Naive thymus-derived CD4-positive, alpha-beta T cell (primary cell): ENCODE measurements around the gene TOR1AIP1. TPM values are rescaled to one million over a fixed set of nuclear protein-coding genes. Genes with fewer than 3 reads are reported as not detected.

ENCODE experiments used
- ATAC-seq: fragments of 150-1000 bp; cut with Tn5 transposase; 2 replicates; pipeline ENCODE4 v1.10.0; 2021; ENCODE audit warnings: mild to moderate bottlenecking, moderate library complexity
- CTCF ChIA-PET: fragments of 350-600 bp; sonication (Branson Sonifier 250); formaldehyde crosslinking; loops from one replicate; lab custom pipeline; 2021; ENCODE audit warnings: antibody characterized with exemption; lab: Charles Lee
- POLR2A ChIA-PET: fragments of 350-600 bp; sonication (Branson Sonifier 250); formaldehyde crosslinking; loops from one replicate; lab custom pipeline; 2021; ENCODE audit warnings: antibody characterized with exemption, inconsistent platforms; lab: Charles Lee
- DNase-seq, 9 donors: peaks; one replicate each; pipeline versions ENCODE4 v3.0.0 to v3.0.0-alpha.2; 2020 to 2022; ENCODE audit warnings: mixed read lengths in 1 of 9
- H3K27ac ChIP-seq: one replicate; pipeline ENCODE4 v1.7.0; 2013; ENCODE audit warnings: mild to moderate bottlenecking, low read depth, low read length, moderate library complexity
- H3K27me3 ChIP-seq, 2 donors: one replicate each; pipeline ENCODE4 v1.7.0; 2013; ENCODE audit warnings: low read length in 2 of 2, mild to moderate bottlenecking in 2 of 2, moderate library complexity in 2 of 2; ENCODE audit not compliant: control insufficient read depth in 2 of 2, insufficient read depth in 2 of 2
- H3K36me3 ChIP-seq, 3 experiments: 1 replicate in 2 of 3; 2 replicates in 1 of 3; pipeline ENCODE4 v1.7.0; 2013; ENCODE audit warnings: low read length in 3 of 3, mild to moderate bottlenecking in 3 of 3, moderate library complexity in 1 of 3; ENCODE audit not compliant: insufficient read depth in 3 of 3, control insufficient read depth in 2 of 3
- H3K4me1 ChIP-seq, 2 donors: one replicate each; pipeline ENCODE4 v1.7.0; 2013; ENCODE audit warnings: low read length in 2 of 2, mild to moderate bottlenecking in 2 of 2, moderate library complexity in 1 of 2; ENCODE audit not compliant: control insufficient read depth in 2 of 2, insufficient read depth in 2 of 2
- H3K4me3 ChIP-seq: 2 replicates; pipeline ENCODE4 v1.7.0; 2013; ENCODE audit warnings: mild to moderate bottlenecking, low read length
- H3K9me3 ChIP-seq, 3 experiments: 1 replicate in 2 of 3; 2 replicates in 1 of 3; pipeline ENCODE4 v1.7.0; 2013; ENCODE audit warnings: low read length in 3 of 3; ENCODE audit not compliant: control insufficient read depth in 2 of 3
- H3K27ac Mint-ChIP-seq, 9 donors: one replicate each; pipeline ENCODE4 v1.8.0; 2020 to 2022; ENCODE audit warnings: mixed read lengths in 9 of 9, mild to moderate bottlenecking in 8 of 9, moderate library complexity in 5 of 9, inconsistent platforms in 2 of 9
- H3K27me3 Mint-ChIP-seq, 5 donors: one replicate each; pipeline ENCODE4 v1.8.0; 2021 to 2022; ENCODE audit warnings: mixed read lengths in 5 of 5, mild to moderate bottlenecking in 1 of 5
- H3K36me3 Mint-ChIP-seq, 5 donors: one replicate each; pipeline ENCODE4 v1.8.0; 2020 to 2022; ENCODE audit warnings: mixed read lengths in 5 of 5, mild to moderate bottlenecking in 3 of 5, inconsistent platforms in 1 of 5
- H3K4me1 Mint-ChIP-seq, 7 donors: one replicate each; pipeline ENCODE4 v1.8.0; 2020 to 2022; ENCODE audit warnings: mixed read lengths in 7 of 7, mild to moderate bottlenecking in 3 of 7, inconsistent platforms in 1 of 7
- H3K4me3 Mint-ChIP-seq, 10 donors: one replicate each; pipeline ENCODE4 v1.8.0; 2020 to 2022; ENCODE audit warnings: mild to moderate bottlenecking in 10 of 10, mixed read lengths in 10 of 10, moderate library complexity in 6 of 10, inconsistent platforms in 2 of 10
- H3K9me3 Mint-ChIP-seq, 11 donors: one replicate each; pipeline ENCODE4 v1.8.0; 2020 to 2022; ENCODE audit warnings: mixed read lengths in 11 of 11, mild to moderate bottlenecking in 4 of 11, inconsistent platforms in 1 of 11, moderate library complexity in 1 of 11
- intact Hi-C, 2 donors: fragments of 100-400 bp; cut with micrococcal nuclease; formaldehyde crosslinking; loops; one replicate each; pipeline ENCODE4 v1.15.1; 2023
- polyA plus RNA-seq, 2 donors: library from polyadenylated mRNA; unstranded; fragments of 300-500 nt; fragmentation: Illumina TruSeq; gene quantifications; one replicate each; pipeline ENCODE4 v1.2.3, GENCODE V29; 2021
- total RNA-seq, 6 experiments: library from RNA in 5 of 6; stranded (reverse) in 5 of 6; gene quantifications; 1 replicate in 5 of 6; 2 replicates in 1 of 6; pipeline ENCODE4 v1.2.3 and lab custom pipeline; 2021 to 2026

TOR1AIP1 gene
- total and polyA plus RNA-seq, 7 experiments from 2014 or later = 47.4 to 88.6 (median 59.5) TPM

- Histone ChIP-seq H3K9me3 (no peaks in the 10 kb centered on the region), H3K27me3 (no peaks in the 10 kb centered on the region), H3K4me3 (no peak overlapping the region), H3K4me1 (peaks cover 16 to 26% of the 10 kb centered on the region in 2 donors), H3K36me3 (peaks cover 0 to 17% (median 10%) of the 10 kb centered on the region in 3 experiments), H3K27ac (no peak overlapping the region)
- peak overlapping the region in 1 of 9 donors; percentile 3 for H3K27ac Mint-ChIP-seq
- no peak for ATAC-seq
- H3K9me3 Mint-ChIP-seq = no peaks in the 10 kb centered on the region
- peaks cover 25 to 79% (median 71%) of the 10 kb centered on the region in 7 donors for H3K4me1 Mint-ChIP-seq
- intact Hi-C loops = no loop called here
- no peaks in the 10 kb centered on the region for H3K27me3 Mint-ChIP-seq
- DNase-seq = no peak
- CTCF ChIA-PET = interaction anchor here (0.6 to 1.1 kb wide), 3 partner anchors 61 to 777 kb away, joined by 3 to 6 read pairs (median 4); no protein-coding TSS in a partner anchor
- H3K4me3 Mint-ChIP-seq = peak overlapping the region in 3 of 10 donors; percentile 16 to 95 (median 93)
- POLR2A ChIA-PET = interaction anchor here (0.5 to 1.3 kb wide), 2 partner anchors 9 to 31 kb away, joined by 3 to 5 read pairs; no protein-coding TSS in a partner anchor
- H3K36me3 Mint-ChIP-seq = peaks cover 0 to 14% (median 11%) of the 10 kb centered on the region in 5 donors
Observed at GRCh38 chr1:179875596-179876299, 6.3 kb upstream of the TOR1AIP1 start.

DNA sequence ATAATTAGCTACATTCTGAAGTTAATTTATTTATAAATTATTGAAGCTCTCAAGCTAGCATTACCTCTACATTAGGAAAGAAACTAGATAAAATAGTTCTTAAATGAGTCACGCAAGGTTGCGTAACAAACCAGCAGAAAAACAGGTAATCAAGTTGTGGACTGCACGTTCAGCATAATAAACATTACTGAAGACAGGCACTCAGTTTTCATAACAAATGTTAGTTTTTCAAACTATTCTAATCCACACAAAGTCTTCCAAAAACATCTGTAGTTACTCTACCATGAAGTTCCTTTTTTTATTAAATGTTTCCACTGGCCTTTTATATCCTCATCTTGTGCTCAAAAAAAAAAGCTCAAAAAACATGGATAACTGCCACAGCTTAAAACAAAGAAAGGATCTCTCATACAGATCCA is 5.8 kb upstream of the TOR1AIP1 start:
- peaks cover 26 to 79% (median 70%) of the 10 kb centered on the region in 7 donors for H3K4me1 Mint-ChIP-seq
- H3K27ac ChIP-seq = peak overlapping the region; percentile 77
- CTCF ChIA-PET = interaction anchor here (0.6 to 1.1 kb wide), 3 partner anchors 61 to 776 kb away, joined by 3 to 6 read pairs (median 4); no protein-coding TSS in a partner anchor

DNA sequence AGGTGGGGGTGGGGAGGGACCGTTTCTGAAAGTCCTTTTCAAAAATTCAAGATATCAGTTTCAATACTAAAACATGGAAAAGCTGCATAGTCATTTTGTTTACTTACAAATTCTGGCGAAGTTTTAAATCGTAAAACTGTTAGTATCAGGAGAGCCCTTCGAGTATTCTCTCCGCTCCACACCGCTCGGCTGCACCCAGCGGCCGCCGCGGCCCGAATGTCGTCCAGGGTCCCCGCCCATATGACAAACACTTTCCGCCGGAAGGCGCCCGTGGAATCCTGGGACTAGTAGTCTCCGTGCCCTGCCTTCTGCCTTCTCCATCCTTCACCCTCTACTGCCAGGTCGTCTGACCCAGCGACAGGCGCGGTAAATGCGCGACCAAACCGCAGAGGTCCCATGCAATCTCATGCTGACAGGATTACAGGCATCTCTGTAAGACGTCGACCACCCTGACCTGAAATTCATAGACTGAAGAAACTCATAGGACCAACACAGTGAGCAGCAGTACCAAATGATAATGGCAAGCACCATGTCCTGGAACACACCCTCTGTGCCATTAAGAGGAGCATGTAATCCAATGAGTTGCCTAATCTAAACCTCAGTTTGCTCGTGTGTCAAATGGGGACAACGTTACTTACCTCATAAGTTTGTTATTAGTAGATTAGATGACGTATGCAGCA is 4.4 kb upstream of the TOR1AIP1 start, which contains the start of gene TOR1AIP2:
TOR1AIP2 (minus strand) TSS at position 218 of the 680 bp plus-strand sequence. CDS start 25,138 bp downstream, outside the sequence.
- Histone ChIP-seq H3K27ac (peak within 1 kb of the TSS; percentile 77), H3K9me3 (no peaks in the 10 kb centered on the region), H3K27me3 (no peaks in the 10 kb centered on the region), H3K4me1 (peaks cover 20 to 33% of the 10 kb centered on the region in 2 donors), H3K36me3 (peaks cover 0 to 15% (median 11%) of the 10 kb centered on the region in 3 experiments), H3K4me3 (peak within 1 kb of the TSS; percentile 86)
- POLR2A ChIA-PET = interaction anchor here (0.7 to 7.1 kb wide), 11 partner anchors 9 to 185 kb away, joined by 3 to 85 read pairs (median 4); partner anchors contain the start of gene CEP350
- Mint-ChIP-seq H3K36me3 (peaks cover 2 to 14% (median 9%) of the 10 kb centered on the region in 5 donors), H3K4me3 (peak within 1 kb of the TSS; percentile 87 to 96 (median 95)), H3K4me1 (peaks cover 25 to 75% (median 64%) of the 10 kb centered on the region in 7 donors), H3K9me3 (peaks cover 0 to 2% (median 0%) of the 10 kb centered on the region in 11 donors), H3K27me3 (no peaks in the 10 kb centered on the region), H3K27ac (peak within 1 kb of the TSS; percentile 84 to 98 (median 94))
- CTCF ChIA-PET = interaction anchor here (0.7 to 1.0 kb wide), 2 partner anchors 63 to 353 kb away, joined by 3 to 6 read pairs; no protein-coding TSS in a partner anchor
- DNase-seq (peak; percentile 66 to 87 (median 77)), ATAC-seq (peak; percentile 63)
- intact Hi-C loops = loop anchor here (1.0 kb wide), 5 partner anchors 8 to 851 kb away; partner anchors contain the start of genes CEP350 (in 2 of the 2) and ACBD6 (in 1 of the 2)

More for the DNA sequence above, 5.8 kb upstream of the TOR1AIP1 start:
- Mint-ChIP-seq H3K27me3 (no peaks in the 10 kb centered on the region), H3K27ac (peak overlapping the region in 7 of 9 donors; percentile 38 to 94 (median 66)), H3K36me3 (peaks cover 0 to 14% (median 11%) of the 10 kb centered on the region in 5 donors), H3K4me3 (peak overlapping the region; percentile 68 to 96 (median 90)), H3K9me3 (no peaks in the 10 kb centered on the region)
- H3K4me1 ChIP-seq = peaks cover 18 to 28% of the 10 kb centered on the region in 2 donors
- H3K4me3 ChIP-seq = peak overlapping the region; percentile 86
- intact Hi-C loops = no loop called here
- ATAC-seq (no peak), DNase-seq (no peak)
- POLR2A ChIA-PET = interaction anchor here (1.3 to 1.8 kb wide), 2 partner anchors 9 to 43 kb away, joined by 5 to 8 read pairs; no protein-coding TSS in a partner anchor
- peaks cover 0 to 17% (median 10%) of the 10 kb centered on the region in 3 experiments for H3K36me3 ChIP-seq
- H3K27me3 ChIP-seq = no peaks in the 10 kb centered on the region
- no peaks in the 10 kb centered on the region for H3K9me3 ChIP-seq

GRCh38 chr1:179879797-179880196 is 2.3 kb upstream of the TOR1AIP1 start:
- H3K36me3 Mint-ChIP-seq = peaks cover 0 to 15% (median 9%) of the 10 kb centered on the region in 5 donors
- H3K27me3 Mint-ChIP-seq = no peaks in the 10 kb centered on the region
- intact Hi-C loops = loop anchor here (5.0 to 10.0 kb wide), 4 partner anchors 145 to 1228 kb away; partner anchors contain the start of genes TOR3A (in 1 of the 2) and XPR1 (in 1 of the 2)
- DNase-seq (no peak), ATAC-seq (no peak)
- no peak overlapping the region for H3K27ac ChIP-seq
- no peak overlapping the region for H3K4me3 ChIP-seq
- peaks cover 28 to 41% of the 10 kb centered on the region in 2 donors for H3K4me1 ChIP-seq
- no peaks in the 10 kb centered on the region for H3K9me3 ChIP-seq
- ChIA-PET CTCF (interaction anchor here (1.0 to 1.3 kb wide), 5 partner anchors 9 to 173 kb away, joined by 3 to 4 read pairs (median 3); partner anchors contain the start of gene CEP350), POLR2A (interaction anchor here (0.6 to 7.1 kb wide), 8 partner anchors 12 to 1208 kb away, joined by 3 to 85 read pairs (median 3); partner anchors contain the start of genes CEP350 and QSOX1)
- no peaks in the 10 kb centered on the region for H3K27me3 ChIP-seq
- H3K9me3 Mint-ChIP-seq = peaks cover 0 to 2% (median 0%) of the 10 kb centered on the region in 11 donors
- peak overlapping the region in 3 of 10 donors; percentile 0 to 34 (median 22) for H3K4me3 Mint-ChIP-seq
- H3K36me3 ChIP-seq = peaks cover 0 to 14% (median 10%) of the 10 kb centered on the region in 3 experiments
- peaks cover 22 to 73% (median 61%) of the 10 kb centered on the region in 7 donors for H3K4me1 Mint-ChIP-seq
- H3K27ac Mint-ChIP-seq = peak overlapping the region in 5 of 9 donors; percentile 22 to 100 (median 76)

DNA sequence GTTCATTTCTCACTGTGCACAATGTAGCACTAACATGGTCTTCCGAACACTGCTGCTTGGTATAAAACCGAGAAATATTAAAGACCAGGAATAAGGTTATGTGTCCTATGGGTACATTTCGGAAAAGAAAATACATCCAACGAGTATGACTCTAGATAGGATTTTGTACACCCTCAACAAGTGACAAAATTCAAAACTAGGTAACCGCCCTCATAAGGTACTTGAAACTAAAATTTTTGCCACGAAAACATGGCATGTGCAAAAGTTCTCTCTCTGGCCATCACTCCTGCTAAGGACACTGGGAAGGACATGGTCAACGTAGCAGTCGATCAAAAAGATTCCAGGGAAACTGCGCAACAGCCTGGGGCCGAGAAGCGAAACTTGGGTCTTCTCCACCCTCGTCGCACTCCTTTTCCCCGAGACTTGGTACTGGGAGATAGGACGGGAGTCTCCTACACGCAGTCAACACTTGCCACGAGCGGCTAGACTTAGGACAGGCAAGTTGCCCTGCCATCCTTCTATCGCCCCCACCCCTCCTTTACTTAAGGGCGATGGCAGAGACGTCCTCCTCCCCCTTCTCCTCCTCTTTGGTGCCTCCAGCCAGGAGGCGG is 338 bp upstream of the TOR1AIP1 start:
- H3K4me1 ChIP-seq = peaks cover 30 to 42% of the 10 kb centered on the region in 2 donors
- DNase-seq (no peak), ATAC-seq (no peak)
- H3K4me3 Mint-ChIP-seq = peak overlapping the region; percentile 93 to 99 (median 97)
- ChIA-PET POLR2A (interaction anchor here (0.8 to 7.1 kb wide), 16 partner anchors 9 to 621 kb away, joined by 3 to 85 read pairs (median 4); partner anchors contain the start of genes ACBD6, CEP350 and QSOX1), CTCF (interaction anchor here (0.6 to 1.5 kb wide), 3 partner anchors 15 to 67 kb away, joined by 3 to 4 read pairs (median 4); no protein-coding TSS in a partner anchor)
- peaks cover 0 to 2% (median 0%) of the 10 kb centered on the region in 11 donors for H3K9me3 Mint-ChIP-seq
- no peaks in the 10 kb centered on the region for H3K27me3 ChIP-seq
- peaks cover 0 to 30% (median 12%) of the 10 kb centered on the region in 3 experiments for H3K36me3 ChIP-seq
- intact Hi-C loops = loop anchor here (1.0 to 10.0 kb wide), 18 partner anchors 27 to 1226 kb away; partner anchors contain the start of genes ACBD6 (in 2 of the 2), CEP350 (in 2 of the 2), XPR1 (in 2 of the 2) and FAM20B (in 1 of the 2)
- H3K27me3 Mint-ChIP-seq = no peaks in the 10 kb centered on the region
- H3K4me1 Mint-ChIP-seq = peaks cover 26 to 75% (median 61%) of the 10 kb centered on the region in 7 donors
- H3K9me3 ChIP-seq = no peaks in the 10 kb centered on the region
- peaks cover 3 to 15% (median 12%) of the 10 kb centered on the region in 5 donors for H3K36me3 Mint-ChIP-seq
- peak overlapping the region; percentile 96 for H3K4me3 ChIP-seq
- H3K27ac Mint-ChIP-seq = peak overlapping the region; percentile 99 to 100 (median 100)
- peak overlapping the region; percentile 98 for H3K27ac ChIP-seq
